Mucosa of stomach (tissue), 1 donor: Measurements from ENCODE around the gene GOLGA3.
"Not testable (repeated sequence)": the region's sequence is repeated elsewhere in the genome, so short reads cannot be mapped to it uniquely, and the experiment has no call there.

ENCODE experiments used
- H3K27me3 ChIP-seq: one replicate; pipeline ENCODE4 v1.7.0; 2013; ENCODE audit warnings: mild to moderate bottlenecking, low read length; ENCODE audit not compliant: control insufficient read depth, insufficient read depth
- H3K36me3 ChIP-seq: one replicate; pipeline ENCODE4 v1.7.0; 2013; ENCODE audit warnings: low read length; ENCODE audit not compliant: control insufficient read depth, insufficient read depth
- H3K4me1 ChIP-seq: one replicate; pipeline ENCODE4 v1.7.0; 2013; ENCODE audit warnings: mild to moderate bottlenecking, low read length; ENCODE audit not compliant: control insufficient read depth, insufficient read depth
- H3K4me3 ChIP-seq: one replicate; pipeline ENCODE4 v1.7.0; 2013; ENCODE audit warnings: low read length
- H3K9ac ChIP-seq: one replicate; pipeline ENCODE4 v1.7.0; 2013; ENCODE audit warnings: mild to moderate bottlenecking, low read length, moderate library complexity
- H3K9me3 ChIP-seq: one replicate; pipeline ENCODE4 v1.7.0; 2013; ENCODE audit warnings: mild to moderate bottlenecking, low read length, moderate library complexity; ENCODE audit not compliant: control insufficient read depth
- donor health status: Pancreatic carcinoma.

The GOLGA3 gene

GRCh38 chr12:132840536-132840935 lies 11.9 kb upstream of the GOLGA3 start:
- no peak overlapping the region for H3K9ac ChIP-seq
- no peaks in the 10 kb centered on the region for H3K27me3 ChIP-seq
- no peaks in the 10 kb centered on the region for H3K9me3 ChIP-seq
- H3K36me3 ChIP-seq = peaks cover 8% of the 10 kb centered on the region
- H3K4me3 ChIP-seq = no peak overlapping the region
- H3K4me1 ChIP-seq = no peaks in the 10 kb centered on the region

GRCh38 chr12:132839558-132840235 lies 11.0 kb upstream of the GOLGA3 start:
- Histone ChIP-seq H3K9ac (no peak overlapping the region), H3K4me3 (no peak overlapping the region), H3K27me3 (no peaks in the 10 kb centered on the region), H3K9me3 (no peaks in the 10 kb centered on the region), H3K36me3 (peaks cover 8% of the 10 kb centered on the region), H3K4me1 (no peaks in the 10 kb centered on the region)

GRCh38 chr12:132838410-132839080 lies 9.9 kb upstream of the GOLGA3 start:
- Histone ChIP-seq H3K4me3 (no peak overlapping the region), H3K27me3 (no peaks in the 10 kb centered on the region), H3K9ac (no peak overlapping the region), H3K9me3 (no peaks in the 10 kb centered on the region), H3K4me1 (no peaks in the 10 kb centered on the region), H3K36me3 (peaks cover 8% of the 10 kb centered on the region)

- H3K4me3 ChIP-seq = no peak overlapping the region
- no peaks in the 10 kb centered on the region for H3K27me3 ChIP-seq
- H3K9ac ChIP-seq = no peak overlapping the region
- H3K36me3 ChIP-seq = peaks cover 8% of the 10 kb centered on the region
- no peaks in the 10 kb centered on the region for H3K4me1 ChIP-seq
- H3K9me3 ChIP-seq = no peaks in the 10 kb centered on the region
Measured at GRCh38 chr12:132837693-132838409, 9.2 kb upstream of the GOLGA3 start.

- H3K4me1 ChIP-seq = no peaks in the 10 kb centered on the region
- no peak overlapping the region for H3K9ac ChIP-seq
- H3K27me3 ChIP-seq = no peaks in the 10 kb centered on the region
- H3K4me3 ChIP-seq = no peak overlapping the region
- H3K9me3 ChIP-seq = no peaks in the 10 kb centered on the region
- peaks cover 8% of the 10 kb centered on the region for H3K36me3 ChIP-seq
Measured at GRCh38 chr12:132836795-132837331, 8.2 kb upstream of the GOLGA3 start.

GRCh38 chr12:132836230-132836629 lies 7.6 kb upstream of the GOLGA3 start:
- H3K4me1 ChIP-seq, H3K4me3 ChIP-seq, H3K27me3 ChIP-seq, H3K9ac ChIP-seq, H3K9me3 ChIP-seq, H3K36me3 ChIP-seq: not testable (repeated sequence)

GRCh38 chr12:132835076-132836025 lies 6.7 kb upstream of the GOLGA3 start:
- Histone ChIP-seq H3K36me3 (peaks cover 8% of the 10 kb centered on the region), H3K9ac (no peak overlapping the region), H3K9me3 (no peaks in the 10 kb centered on the region), H3K27me3 (no peaks in the 10 kb centered on the region), H3K4me3 (no peak overlapping the region), H3K4me1 (no peaks in the 10 kb centered on the region)

GRCh38 chr12:132834181-132834711 lies 5.6 kb upstream of the GOLGA3 start:
- H3K4me1 ChIP-seq = no peaks in the 10 kb centered on the region
- no peak overlapping the region for H3K4me3 ChIP-seq
- no peaks in the 10 kb centered on the region for H3K9me3 ChIP-seq
- no peaks in the 10 kb centered on the region for H3K36me3 ChIP-seq
- H3K9ac ChIP-seq = no peak overlapping the region
- no peaks in the 10 kb centered on the region for H3K27me3 ChIP-seq

- Histone ChIP-seq H3K4me1 (no peaks in the 10 kb centered on the region), H3K4me3 (no peak overlapping the region), H3K27me3 (no peaks in the 10 kb centered on the region), H3K36me3 (no peaks in the 10 kb centered on the region), H3K9me3 (no peaks in the 10 kb centered on the region), H3K9ac (no peak overlapping the region)
Measured at GRCh38 chr12:132833341-132833740, 4.7 kb upstream of the GOLGA3 start.

GRCh38 chr12:132831771-132832170 lies 3.1 kb upstream of the GOLGA3 start:
- no peak overlapping the region for H3K9ac ChIP-seq
- peaks cover 9% of the 10 kb centered on the region for H3K4me1 ChIP-seq
- H3K36me3 ChIP-seq = no peaks in the 10 kb centered on the region
- no peaks in the 10 kb centered on the region for H3K9me3 ChIP-seq
- H3K27me3 ChIP-seq = no peaks in the 10 kb centered on the region
- no peak overlapping the region for H3K4me3 ChIP-seq
